NCI-H446 (cell line): ENCODE measurements around the gene FASTKD1.
"Not testable (repeated sequence)": the region's sequence is repeated elsewhere in the genome, so short reads cannot be mapped to it uniquely, and the experiment has no call there.

Source experiments
- DNase-seq, 2 experiments: peaks; one replicate each; lab custom pipeline; 2025; lab: John Stamatoyannopoulos, UW

Gene FASTKD1, protein sequence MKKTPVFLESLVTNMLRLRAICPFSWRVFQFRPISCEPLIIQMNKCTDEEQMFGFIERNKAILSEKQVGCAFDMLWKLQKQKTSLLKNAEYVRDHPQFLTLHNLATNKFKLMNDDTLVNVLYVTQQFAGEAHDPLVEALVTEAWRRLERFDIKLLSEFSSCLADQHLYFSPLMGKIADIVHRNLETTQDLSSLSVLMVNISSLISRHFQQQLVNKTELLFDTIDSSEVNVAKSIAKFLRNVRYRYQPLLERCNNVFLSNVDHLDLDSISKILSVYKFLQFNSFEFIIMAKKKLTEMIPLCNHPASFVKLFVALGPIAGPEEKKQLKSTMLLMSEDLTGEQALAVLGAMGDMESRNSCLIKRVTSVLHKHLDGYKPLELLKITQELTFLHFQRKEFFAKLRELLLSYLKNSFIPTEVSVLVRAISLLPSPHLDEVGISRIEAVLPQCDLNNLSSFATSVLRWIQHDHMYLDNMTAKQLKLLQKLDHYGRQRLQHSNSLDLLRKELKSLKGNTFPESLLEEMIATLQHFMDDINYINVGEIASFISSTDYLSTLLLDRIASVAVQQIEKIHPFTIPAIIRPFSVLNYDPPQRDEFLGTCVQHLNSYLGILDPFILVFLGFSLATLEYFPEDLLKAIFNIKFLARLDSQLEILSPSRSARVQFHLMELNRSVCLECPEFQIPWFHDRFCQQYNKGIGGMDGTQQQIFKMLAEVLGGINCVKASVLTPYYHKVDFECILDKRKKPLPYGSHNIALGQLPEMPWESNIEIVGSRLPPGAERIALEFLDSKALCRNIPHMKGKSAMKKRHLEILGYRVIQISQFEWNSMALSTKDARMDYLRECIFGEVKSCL

GRCh38 chr2:169573160-169573973 lies at the start of gene FASTKD1:
Gene FASTKD1 (minus strand): TSS chr2:169573865. CDS start chr2:169572029, 1,836 bp downstream.
- peak; percentile 90 to 92 for DNase-seq

DNA sequence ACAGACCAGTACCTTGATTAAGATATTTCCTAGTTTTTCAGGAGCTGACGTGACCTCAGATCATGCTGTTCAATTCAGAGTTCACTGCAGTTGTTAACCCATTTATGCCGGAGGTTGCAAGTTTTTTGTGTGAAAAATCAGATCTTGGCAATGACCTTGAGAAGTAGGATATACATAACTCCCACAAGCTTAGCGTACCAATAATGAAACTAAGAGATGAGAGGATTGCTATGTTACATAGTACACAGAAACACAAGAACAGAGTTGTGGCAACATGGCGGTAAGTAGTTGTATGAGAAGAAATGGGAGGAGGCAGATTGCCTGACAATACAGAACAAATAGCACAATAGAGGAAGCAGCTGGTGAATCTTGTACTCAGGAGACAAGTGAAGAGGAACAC lies 49.6 kb upstream of the FASTKD1 start:
- no peak for DNase-seq

- no peak for DNase-seq
Observed at GRCh38 chr2:169620509-169620908, 46.8 kb upstream of the FASTKD1 start.

DNA sequence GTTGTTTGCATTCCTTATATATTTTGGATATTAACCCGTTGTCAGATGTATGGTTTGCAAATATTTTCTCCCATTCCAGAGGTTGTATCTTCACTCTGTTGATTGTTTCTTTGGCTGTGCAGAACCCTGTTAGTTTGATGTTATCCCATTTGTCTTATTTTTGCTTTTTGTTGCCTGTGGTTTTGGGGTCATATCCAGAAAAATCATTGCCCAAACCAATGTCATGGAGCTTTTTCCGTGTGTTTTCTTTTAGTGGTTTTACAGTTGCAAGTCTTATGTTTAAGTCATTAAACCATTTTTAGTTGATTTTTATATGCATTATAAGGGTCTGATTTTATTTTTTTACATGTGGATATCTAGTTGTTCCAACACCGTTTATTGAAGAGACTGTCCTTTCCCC lies 46.3 kb upstream of the FASTKD1 start:
- DNase-seq: no peak

GRCh38 chr2:169615982-169616381 lies 42.3 kb upstream of the FASTKD1 start:
- DNase-seq: not testable (repeated sequence)

GRCh38 chr2:169613876-169614275 lies 40.2 kb upstream of the FASTKD1 start:
- DNase-seq: no peak

- DNase-seq: no peak
Observed at GRCh38 chr2:169609264-169609663, 35.6 kb upstream of the FASTKD1 start.

DNA sequence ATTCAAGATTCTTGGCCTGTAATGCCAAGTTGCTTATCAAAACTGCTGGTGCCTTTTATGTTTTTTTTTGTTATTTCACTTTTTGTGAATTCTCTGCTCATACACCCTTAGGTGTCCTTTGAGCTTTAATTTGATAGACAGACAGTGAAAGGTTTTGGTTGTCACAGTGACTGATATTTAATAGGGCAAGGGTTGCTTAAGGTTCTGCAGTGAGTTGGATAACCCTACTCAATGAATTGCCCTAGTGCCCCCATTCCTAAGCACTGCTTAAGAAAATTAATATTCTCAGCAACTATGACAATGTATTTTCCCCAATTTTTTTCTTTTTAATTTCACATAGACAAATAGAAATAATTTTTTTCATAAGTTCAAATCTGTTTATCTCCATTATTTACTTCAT lies 25.9 kb upstream of the FASTKD1 start:
- DNase-seq: no peak

DNA sequence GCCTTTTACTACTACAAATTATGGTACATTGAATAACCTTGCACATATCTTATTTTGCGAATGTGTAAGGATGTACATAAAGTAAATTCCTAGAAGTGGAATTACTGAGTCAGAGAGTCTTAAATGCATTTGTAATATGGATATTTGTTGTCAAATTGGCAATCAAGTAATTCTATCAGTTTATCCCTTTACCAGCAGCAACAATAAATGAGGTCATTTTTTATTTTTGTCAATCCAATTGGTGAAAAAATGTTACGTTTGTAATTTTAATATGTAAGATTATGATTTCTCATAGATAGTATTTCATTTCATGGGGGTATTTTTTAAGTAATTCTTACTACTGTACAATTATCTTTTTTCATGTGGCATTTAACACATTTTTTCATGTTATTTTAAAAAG lies 25.3 kb upstream of the FASTKD1 start:
- DNase-seq: no peak

- DNase-seq: not testable (repeated sequence)
Observed at GRCh38 chr2:169596546-169596945, 22.9 kb upstream of the FASTKD1 start.

DNA sequence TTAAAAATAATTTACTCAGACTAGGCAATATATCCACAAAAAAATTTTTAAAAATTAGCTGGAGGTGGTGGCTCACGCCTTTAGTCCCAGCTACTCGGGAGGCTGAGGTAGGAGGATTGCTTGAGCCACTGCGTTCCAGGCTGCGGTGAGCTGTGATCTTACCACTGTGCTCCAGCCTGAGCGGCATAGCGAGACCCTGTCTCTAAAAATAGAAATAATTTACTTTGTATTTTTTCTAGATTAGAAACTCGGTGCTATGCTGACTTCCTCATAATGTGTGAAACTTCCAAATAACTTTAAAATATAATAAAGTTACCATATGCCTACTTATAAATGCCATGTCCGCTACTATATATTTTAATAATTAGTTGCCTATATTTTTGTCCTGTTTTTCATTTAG lies 17.1 kb upstream of the FASTKD1 start:
- no peak for DNase-seq

DNA sequence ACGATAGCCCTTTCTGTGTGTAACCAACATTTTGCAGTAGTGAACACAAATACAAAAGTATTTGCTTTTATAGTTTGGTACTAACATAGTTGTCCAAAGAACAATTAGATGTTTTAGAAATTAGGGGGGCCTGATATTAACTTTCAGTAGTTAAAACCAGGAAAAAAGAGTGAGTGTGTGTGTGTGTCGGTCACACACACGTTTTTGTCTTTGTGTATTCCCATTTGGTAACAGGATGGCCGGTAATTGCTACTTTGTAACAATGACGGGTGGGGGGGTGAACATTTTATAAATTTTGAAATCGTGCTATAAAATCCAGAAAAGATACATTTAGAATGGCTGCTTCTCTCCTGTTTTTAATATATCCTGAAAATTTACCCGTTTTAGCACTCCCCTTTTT lies 12.0 kb upstream of the FASTKD1 start:
- DNase-seq: no peak

DNA sequence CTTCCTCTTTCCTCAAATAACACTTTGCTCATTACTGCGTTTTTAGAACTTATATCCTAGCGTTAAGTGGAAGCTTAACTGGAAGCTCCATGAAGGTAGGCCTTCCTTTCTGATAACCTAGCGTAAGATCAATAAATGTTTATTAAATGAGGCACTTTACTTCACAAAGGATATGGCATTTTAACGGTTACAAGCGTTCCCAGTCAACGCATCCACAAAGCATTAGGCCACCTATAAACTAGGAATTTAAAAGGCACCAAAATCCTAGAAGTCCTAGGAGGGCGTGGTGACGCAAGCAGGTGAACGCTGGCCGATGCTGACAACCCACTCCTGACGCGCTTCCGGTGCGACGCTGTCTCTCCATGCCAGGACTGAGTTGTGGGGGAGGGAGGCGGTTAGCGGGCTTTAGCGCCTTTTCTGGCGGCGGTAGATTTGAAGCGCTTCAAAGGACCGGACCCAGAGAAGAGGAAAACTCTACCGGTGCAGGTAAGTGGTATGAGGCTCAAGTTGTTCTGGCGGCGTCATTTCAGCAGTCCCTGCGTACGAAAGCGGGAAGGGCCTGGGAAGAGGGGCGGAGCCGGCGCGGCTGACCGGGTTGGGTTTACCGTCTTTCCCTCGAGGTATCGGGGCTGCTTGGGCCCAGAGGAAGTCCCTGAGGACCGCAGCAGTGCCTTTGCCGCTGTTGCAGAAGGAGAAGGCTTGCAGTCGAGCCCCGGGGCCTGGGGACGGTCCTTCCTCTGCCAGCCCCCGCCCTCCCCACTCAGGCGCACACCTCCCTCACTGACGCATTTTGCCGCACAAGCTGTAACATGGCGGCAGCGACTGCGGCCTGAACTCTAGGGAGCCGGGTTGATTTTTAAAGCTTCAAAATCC lies 10.6 kb upstream of the FASTKD1 start, which contains the start of gene PPIG:
PPIG (plus strand) TSS at position 347 of the 873 bp plus-strand sequence. CDS start 19,691 bp downstream, outside the sequence.
- DNase-seq: peak; percentile 85 to 86

DNA sequence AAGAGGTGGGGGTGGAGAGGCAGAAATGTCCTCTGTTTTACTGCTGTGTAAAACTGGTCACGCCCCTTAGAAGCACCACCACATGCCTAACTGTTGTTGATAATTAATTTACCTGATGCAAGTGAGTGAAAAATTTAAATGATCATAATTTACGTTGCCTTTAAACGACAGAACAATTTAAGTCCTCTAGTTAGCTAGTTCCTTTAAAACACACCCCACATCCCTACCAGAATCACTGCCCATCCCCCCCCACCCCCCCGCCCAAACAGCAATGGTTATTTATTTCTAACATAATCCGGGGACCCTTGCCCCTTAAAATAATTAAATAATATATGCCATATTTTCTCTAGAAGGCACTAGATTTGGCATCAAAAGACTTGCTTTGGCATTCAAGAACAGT lies 9.9 kb upstream of the FASTKD1 start:
- DNase-seq: no peak

DNA sequence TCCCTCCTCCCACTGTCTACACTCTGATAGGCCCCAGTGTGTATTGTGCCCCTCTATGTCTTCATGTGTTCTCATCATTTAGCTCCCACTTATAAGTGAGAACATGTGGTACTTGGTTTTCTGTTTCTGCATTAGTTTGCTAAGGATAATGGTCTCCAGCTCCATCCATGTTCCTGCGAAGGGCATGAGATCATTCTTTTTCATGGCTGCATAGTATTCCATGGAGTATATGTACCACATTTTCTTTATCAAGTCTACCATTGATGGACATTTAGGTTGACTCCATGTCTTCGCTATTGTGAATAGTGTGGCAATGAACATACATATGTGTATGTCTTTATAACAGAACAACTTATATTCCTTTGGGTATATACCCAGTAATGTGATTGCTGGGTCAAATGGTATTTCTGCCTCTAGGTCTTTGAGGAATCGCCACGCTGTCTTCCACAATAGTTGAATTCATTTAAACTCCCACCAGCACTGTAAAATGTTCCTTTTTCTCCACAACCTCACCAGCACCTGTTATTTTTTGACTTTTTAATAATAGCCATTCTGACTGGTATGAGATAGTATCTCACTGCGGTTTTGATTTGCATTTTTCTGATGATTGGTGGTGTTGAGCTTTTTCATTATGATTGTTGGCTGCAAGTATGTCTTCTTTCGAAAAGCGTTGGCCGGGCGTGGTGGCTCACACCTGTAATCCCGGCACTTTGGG lies 9.0 kb upstream of the FASTKD1 start:
- not testable (repeated sequence) for DNase-seq

- no peak for DNase-seq
Observed at GRCh38 chr2:169579044-169579443, 5.4 kb upstream of the FASTKD1 start.

DNA sequence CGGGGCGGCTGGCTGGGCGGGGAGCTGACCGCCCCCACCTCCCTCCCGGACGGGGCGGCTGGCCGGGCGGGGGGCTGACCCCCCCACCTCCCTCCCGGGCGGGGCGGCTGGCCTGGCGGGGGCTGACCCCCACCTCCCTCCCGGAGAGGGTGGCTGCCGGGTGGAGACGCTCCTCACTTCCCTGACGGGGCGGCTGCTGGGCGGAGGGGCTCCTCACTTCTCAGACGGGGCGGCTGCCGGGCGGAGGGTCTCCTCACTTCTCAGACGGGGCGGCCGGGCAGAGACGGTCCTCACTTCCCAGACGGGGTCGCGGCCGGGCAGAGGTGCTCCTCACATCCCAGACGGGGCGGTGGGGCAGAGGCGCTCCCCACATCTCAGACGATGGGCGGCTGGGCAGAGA lies 1.6 kb upstream of the FASTKD1 start:
- DNase-seq: not testable (repeated sequence)

- DNase-seq: not testable (repeated sequence)
Observed at GRCh38 chr2:169574539-169574938, 874 bp upstream of the FASTKD1 start.

DNA sequence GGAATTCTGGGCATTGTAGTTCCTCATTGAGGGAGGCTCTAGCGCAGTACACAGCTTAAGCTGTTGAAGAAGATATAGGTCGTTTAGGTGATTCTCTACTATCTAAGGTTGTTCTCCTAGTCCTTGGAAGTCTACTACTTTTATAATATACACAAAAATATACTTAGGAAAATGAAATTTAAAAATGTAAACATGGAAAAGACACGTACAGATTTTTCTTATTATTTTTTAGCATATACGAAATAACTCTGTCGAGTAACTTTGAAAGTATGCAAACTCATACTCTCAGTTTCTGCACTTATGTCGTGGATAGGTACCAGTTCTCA lies 272 bp upstream of the FASTKD1 start:
- no peak for DNase-seq

GRCh38 chr2:169572821-169573159 lies 875 bp downstream of the FASTKD1 start:
- DNase-seq: no peak

DNA sequence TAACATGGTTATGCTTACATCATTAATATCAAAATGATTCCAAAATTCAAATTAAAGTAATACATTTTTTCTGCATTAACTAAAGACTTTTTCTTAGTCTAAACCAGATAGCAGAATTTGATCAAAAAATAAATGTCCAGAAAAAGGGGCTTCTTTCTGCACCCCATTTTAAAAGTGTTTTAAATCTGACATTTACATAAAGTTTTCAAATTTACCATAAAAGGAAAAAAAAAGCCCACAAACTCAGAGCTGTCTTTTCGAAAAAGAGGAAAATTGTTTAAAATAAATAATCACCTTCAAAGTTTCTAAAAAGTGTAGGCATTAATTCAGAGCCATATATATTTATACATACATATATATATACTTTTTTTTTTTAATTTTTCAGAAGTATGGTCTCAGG lies 1.5 kb downstream of the FASTKD1 start:
- DNase-seq: no peak
